HepG2 (cell line): Measurements from ENCODE around the gene CHST13. TPM values are rescaled to one million over a fixed set of nuclear protein-coding genes. Genes with fewer than 3 reads are reported as not detected.

ENCODE experiments used
- GATAD2A ChIP-seq: IDR thresholded peaks from 2 replicates; pipeline ENCODE4 v1.6.1; 2016
- HIC2 ChIP-seq: sonication (generic); formaldehyde crosslinking; IDR thresholded peaks from 2 replicates; pipeline ENCODE4 v1.9.0; 2022; ENCODE audit warnings: low read depth, missing genetic modification reagents
- PHF21A ChIP-seq: sonication (generic); formaldehyde crosslinking; IDR thresholded peaks from 2 replicates; pipeline ENCODE4 v1.5.0; 2020; ENCODE audit warnings: mild to moderate bottlenecking, missing genetic modification reagents
- POGZ ChIP-seq: sonication (generic); formaldehyde crosslinking; IDR thresholded peaks from 2 replicates; pipeline ENCODE4 v1.4.0; 2020; ENCODE audit warnings: mild to moderate bottlenecking, missing genetic modification reagents
- POLR2G ChIP-seq: fragments of 200-400 bp; formaldehyde crosslinking; IDR thresholded peaks from 2 replicates; pipeline ENCODE4 v1.6.1; 2018; ENCODE audit warnings: mild to moderate bottlenecking, low read depth, low read length, moderate library complexity
- SKI ChIP-seq: fragments of 450-650 bp; IDR thresholded peaks from one replicate; pipeline ENCODE4 v1.6.1; 2018; ENCODE audit warnings: mild to moderate bottlenecking; ENCODE audit not compliant: partially characterized antibody
- THAP11 ChIP-seq: IDR thresholded peaks from 2 replicates; pipeline ENCODE4 v1.6.1; 2016; ENCODE audit warnings: missing biosample characterization, missing genetic modification reagents
- ZFY ChIP-seq: sonication (generic); formaldehyde crosslinking; IDR thresholded peaks from 2 replicates; pipeline ENCODE4 v1.4.0; 2020; ENCODE audit warnings: missing genetic modification reagents
- ZGPAT ChIP-seq: IDR thresholded peaks from 2 replicates; pipeline ENCODE4 v1.6.1; 2016; ENCODE audit warnings: mild to moderate bottlenecking
- ZNF292 ChIP-seq: sonication (generic); formaldehyde crosslinking; IDR thresholded peaks from 2 replicates; pipeline ENCODE4 v1.8.1; 2022; ENCODE audit warnings: mild to moderate bottlenecking, low read depth, missing genetic modification reagents, borderline replicate concordance
- ZNF574 ChIP-seq: sonication (generic); formaldehyde crosslinking; IDR thresholded peaks from 2 replicates; pipeline ENCODE4 v1.4.0; 2020; ENCODE audit warnings: missing genetic modification reagents
- ZNF644 ChIP-seq: IDR thresholded peaks from 2 replicates; pipeline ENCODE4 v1.6.1; 2016; ENCODE audit warnings: low read depth
- ZSCAN21 ChIP-seq: sonication (generic); formaldehyde crosslinking; IDR thresholded peaks from 2 replicates; pipeline ENCODE4 v1.8.0; 2022; ENCODE audit warnings: mild to moderate bottlenecking, missing genetic modification reagents, moderate library complexity, borderline replicate concordance
- polyA plus RNA-seq, 8 experiments: library from polyadenylated mRNA; depleted of rRNA in 3 of 8; stranded (reverse) in 7 of 8; unstranded in 1 of 8; fragments of >200 nt; fragmentation: Illumina TruSeq in 4 of 8; extraction: Trizol in 4 of 8; gene quantifications; 2 replicates each; pipeline versions ENCODE4 v1.2.1 to v1.2.3, GENCODE V29; 2011 to 2016; ENCODE audit warnings: low read depth in 4 of 8, missing spikeins in 1 of 8, mixed read lengths in 1 of 8; ENCODE audit not compliant: insufficient read depth in 1 of 8
- total RNA-seq, 5 experiments: library from RNA; depleted of rRNA; stranded (reverse); fragments of >200 nt; fragmentation: Illumina TruSeq; extraction: Trizol; gene quantifications; 2 replicates each; pipeline ENCODE4 v1.2.3, GENCODE V29; 2016; ENCODE audit warnings: low read depth in 1 of 5
- TF ChIP-seq, protein P1 (sequence below): sonication (generic); formaldehyde crosslinking; IDR thresholded peaks from 2 replicates; pipeline ENCODE4 v1.4.0; 2020; ENCODE audit warnings: missing genetic modification reagents, mild to moderate bottlenecking, borderline replicate concordance
- TF ChIP-seq, protein P2 (sequence below): IDR thresholded peaks from 2 replicates; pipeline ENCODE4 v1.4.0; 2020; ENCODE audit warnings: mild to moderate bottlenecking, missing genetic modification reagents

CHST13 gene
- total and polyA plus RNA-seq, 2 of the 13 experiments (the other 11 are each of a cell fraction or from before 2014, with no cell fraction given): 32.0 to 43.1 TPM

GRCh38 chr3:126481808-126482502 lies 42.0 kb upstream of the CHST13 start (continued):
- TF ChIP-seq, protein P1, sequence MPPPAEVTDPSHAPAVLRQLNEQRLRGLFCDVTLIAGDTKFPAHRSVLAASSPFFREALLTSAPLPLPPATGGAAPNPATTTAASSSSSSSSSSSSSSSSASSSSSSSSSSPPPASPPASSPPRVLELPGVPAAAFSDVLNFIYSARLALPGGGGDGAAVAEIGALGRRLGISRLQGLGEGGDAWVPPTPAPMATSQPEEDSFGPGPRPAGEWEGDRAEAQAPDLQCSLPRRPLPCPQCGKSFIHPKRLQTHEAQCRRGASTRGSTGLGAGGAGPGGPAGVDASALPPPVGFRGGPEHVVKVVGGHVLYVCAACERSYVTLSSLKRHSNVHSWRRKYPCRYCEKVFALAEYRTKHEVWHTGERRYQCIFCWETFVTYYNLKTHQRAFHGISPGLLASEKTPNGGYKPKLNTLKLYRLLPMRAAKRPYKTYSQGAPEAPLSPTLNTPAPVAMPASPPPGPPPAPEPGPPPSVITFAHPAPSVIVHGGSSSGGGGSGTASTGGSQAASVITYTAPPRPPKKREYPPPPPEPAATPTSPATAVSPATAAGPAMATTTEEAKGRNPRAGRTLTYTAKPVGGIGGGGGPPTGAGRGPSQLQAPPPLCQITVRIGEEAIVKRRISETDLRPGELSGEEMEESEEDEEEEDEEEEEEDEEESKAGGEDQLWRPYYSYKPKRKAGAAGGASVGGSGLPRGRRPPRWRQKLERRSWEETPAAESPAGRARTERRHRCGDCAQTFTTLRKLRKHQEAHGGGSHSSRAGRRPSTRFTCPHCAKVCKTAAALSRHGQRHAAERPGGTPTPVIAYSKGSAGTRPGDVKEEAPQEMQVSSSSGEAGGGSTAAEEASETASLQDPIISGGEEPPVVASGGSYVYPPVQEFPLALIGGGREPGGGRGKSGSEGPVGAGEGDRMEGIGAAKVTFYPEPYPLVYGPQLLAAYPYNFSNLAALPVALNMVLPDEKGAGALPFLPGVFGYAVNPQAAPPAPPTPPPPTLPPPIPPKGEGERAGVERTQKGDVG: 0 out of 2 replicates have a peak, but pooled peaks have one; percentile 20
- no peak for TF ChIP-seq POLR2G
- TF ChIP-seq ZFY (CRISPR knock-in tag): peak; percentile 45; the same call in 1 of the 2 replicates
- peak; percentile 56 for TF ChIP-seq ZNF574
- TF ChIP-seq, protein P2, sequence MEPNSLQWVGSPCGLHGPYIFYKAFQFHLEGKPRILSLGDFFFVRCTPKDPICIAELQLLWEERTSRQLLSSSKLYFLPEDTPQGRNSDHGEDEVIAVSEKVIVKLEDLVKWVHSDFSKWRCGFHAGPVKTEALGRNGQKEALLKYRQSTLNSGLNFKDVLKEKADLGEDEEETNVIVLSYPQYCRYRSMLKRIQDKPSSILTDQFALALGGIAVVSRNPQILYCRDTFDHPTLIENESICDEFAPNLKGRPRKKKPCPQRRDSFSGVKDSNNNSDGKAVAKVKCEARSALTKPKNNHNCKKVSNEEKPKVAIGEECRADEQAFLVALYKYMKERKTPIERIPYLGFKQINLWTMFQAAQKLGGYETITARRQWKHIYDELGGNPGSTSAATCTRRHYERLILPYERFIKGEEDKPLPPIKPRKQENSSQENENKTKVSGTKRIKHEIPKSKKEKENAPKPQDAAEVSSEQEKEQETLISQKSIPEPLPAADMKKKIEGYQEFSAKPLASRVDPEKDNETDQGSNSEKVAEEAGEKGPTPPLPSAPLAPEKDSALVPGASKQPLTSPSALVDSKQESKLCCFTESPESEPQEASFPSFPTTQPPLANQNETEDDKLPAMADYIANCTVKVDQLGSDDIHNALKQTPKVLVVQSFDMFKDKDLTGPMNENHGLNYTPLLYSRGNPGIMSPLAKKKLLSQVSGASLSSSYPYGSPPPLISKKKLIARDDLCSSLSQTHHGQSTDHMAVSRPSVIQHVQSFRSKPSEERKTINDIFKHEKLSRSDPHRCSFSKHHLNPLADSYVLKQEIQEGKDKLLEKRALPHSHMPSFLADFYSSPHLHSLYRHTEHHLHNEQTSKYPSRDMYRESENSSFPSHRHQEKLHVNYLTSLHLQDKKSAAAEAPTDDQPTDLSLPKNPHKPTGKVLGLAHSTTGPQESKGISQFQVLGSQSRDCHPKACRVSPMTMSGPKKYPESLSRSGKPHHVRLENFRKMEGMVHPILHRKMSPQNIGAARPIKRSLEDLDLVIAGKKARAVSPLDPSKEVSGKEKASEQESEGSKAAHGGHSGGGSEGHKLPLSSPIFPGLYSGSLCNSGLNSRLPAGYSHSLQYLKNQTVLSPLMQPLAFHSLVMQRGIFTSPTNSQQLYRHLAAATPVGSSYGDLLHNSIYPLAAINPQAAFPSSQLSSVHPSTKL (CRISPR knock-in tag): peak; percentile 40; the same call in 1 of the 2 replicates
- TF ChIP-seq ZNF292 (CRISPR knock-in tag): peak; percentile 60; the same call in 1 of the 2 replicates
- peak; percentile 16; the same call in 1 of the 2 replicates for TF ChIP-seq POGZ (CRISPR knock-in tag)
- TF ChIP-seq HIC2 (CRISPR knock-in tag): peak; percentile 89
- peak; percentile 32; the same call in 1 of the 2 replicates for TF ChIP-seq ZGPAT (CRISPR knock-in tag)
- peak; percentile 59 for TF ChIP-seq SKI
- TF ChIP-seq GATAD2A (CRISPR knock-in tag): peak; percentile 64
- peak; percentile 23; the same call in 1 of the 2 replicates for TF ChIP-seq ZSCAN21 (CRISPR knock-in tag)
- TF ChIP-seq THAP11: peak; percentile 32; the same call in 1 of the 2 replicates
- TF ChIP-seq PHF21A (CRISPR knock-in tag): peak; percentile 48; the same call in 1 of the 2 replicates
- 0 out of 2 replicates have a peak, but pooled peaks have one; percentile 18 for TF ChIP-seq ZNF644 (CRISPR knock-in tag)
